ENCODE data around the gene OPN4.

The OPN4 gene

GRCh38 chr10:86646933-86647332 is 7.4 kb upstream of the OPN4 start:
- peak overlapping the region; percentile 84 for H3K27ac ChIP-seq
- no peak for DNase-seq (ENCODE audit: low spot score)
- CTCF ChIA-PET: no interaction called here
- no peak for TF ChIP-seq CTCF (conservative IDR thresholded peaks at IDR 0.05; ENCODE audit: low read depth)
- POLR2A ChIA-PET (ENCODE audit: low non-redundant PET): no interaction called here

GRCh38 chr10:86647773-86648703 is 6.3 kb upstream of the OPN4 start:
- ChIA-PET POLR2A (ENCODE audit: low non-redundant PET) (no interaction called here), CTCF (no interaction called here)
- DNase-seq (ENCODE audit: low spot score): peak; percentile 84
- no peak for TF ChIP-seq CTCF (conservative IDR thresholded peaks at IDR 0.05; ENCODE audit: low read depth)
- H3K27ac ChIP-seq: peak overlapping the region; percentile 84

GRCh38 chr10:86648704-86649427 is 5.5 kb upstream of the OPN4 start:
- ChIA-PET POLR2A (ENCODE audit: low non-redundant PET) (no interaction called here), CTCF (no interaction called here)
- DNase-seq (ENCODE audit: low spot score): peak; percentile 96
- no peak for TF ChIP-seq CTCF (conservative IDR thresholded peaks at IDR 0.05; ENCODE audit: low read depth)
- H3K27ac ChIP-seq: peak overlapping the region; percentile 84

- no peak for DNase-seq (ENCODE audit: low spot score)
- CTCF ChIA-PET: no interaction called here
- TF ChIP-seq CTCF (conservative IDR thresholded peaks at IDR 0.05; ENCODE audit: low read depth): no peak
- POLR2A ChIA-PET (ENCODE audit: low non-redundant PET): no interaction called here
- H3K27ac ChIP-seq: peak overlapping the region; percentile 84
These were observed 4.7 kb upstream of the OPN4 start for GRCh38 chr10:86649471-86650150.

GRCh38 chr10:86650151-86650550 is 4.2 kb upstream of the OPN4 start:
- TF ChIP-seq CTCF (conservative IDR thresholded peaks at IDR 0.05; ENCODE audit: low read depth): no peak
- DNase-seq (ENCODE audit: low spot score): no peak
- POLR2A ChIA-PET (ENCODE audit: low non-redundant PET): no interaction called here
- H3K27ac ChIP-seq: peak overlapping the region; percentile 84
- CTCF ChIA-PET: no interaction called here

- CTCF ChIA-PET: no interaction called here
These were observed 3.3 kb upstream of the OPN4 start for GRCh38 chr10:86651021-86651471.

More at GRCh38 chr10:86651021-86651471, 3.3 kb upstream of the OPN4 start:
- H3K27ac ChIP-seq: no peak overlapping the region
- no peak for DNase-seq (ENCODE audit: low spot score)
- POLR2A ChIA-PET (ENCODE audit: low non-redundant PET): no interaction called here
- TF ChIP-seq CTCF (conservative IDR thresholded peaks at IDR 0.05; ENCODE audit: low read depth): no peak

All from RWPE1 (cell line).